HG03175 (cell line): Measurements from ENCODE around the gene ZC3H12A.

Experiments
- ATAC-seq: cut with Tn5 transposase; IDR thresholded peaks from one replicate; pipeline ENCODE4 v1.9.1; 2021; ENCODE audit warnings: mild to moderate bottlenecking, moderate library complexity; ENCODE audit not compliant: unreplicated experiment

The ZC3H12A gene

GRCh38 chr1:37453647-37454046, 20.7 kb upstream of the ZC3H12A start:
- no peak for ATAC-seq

- ATAC-seq, result no peak
Measured at GRCh38 chr1:37455516-37455915, 18.9 kb upstream of the ZC3H12A start.

GRCh38 chr1:37456614-37457013, 17.8 kb upstream of the ZC3H12A start:
- no peak for ATAC-seq

GRCh38 chr1:37458551-37458950, 15.8 kb upstream of the ZC3H12A start:
- ATAC-seq, result no peak

DNA sequence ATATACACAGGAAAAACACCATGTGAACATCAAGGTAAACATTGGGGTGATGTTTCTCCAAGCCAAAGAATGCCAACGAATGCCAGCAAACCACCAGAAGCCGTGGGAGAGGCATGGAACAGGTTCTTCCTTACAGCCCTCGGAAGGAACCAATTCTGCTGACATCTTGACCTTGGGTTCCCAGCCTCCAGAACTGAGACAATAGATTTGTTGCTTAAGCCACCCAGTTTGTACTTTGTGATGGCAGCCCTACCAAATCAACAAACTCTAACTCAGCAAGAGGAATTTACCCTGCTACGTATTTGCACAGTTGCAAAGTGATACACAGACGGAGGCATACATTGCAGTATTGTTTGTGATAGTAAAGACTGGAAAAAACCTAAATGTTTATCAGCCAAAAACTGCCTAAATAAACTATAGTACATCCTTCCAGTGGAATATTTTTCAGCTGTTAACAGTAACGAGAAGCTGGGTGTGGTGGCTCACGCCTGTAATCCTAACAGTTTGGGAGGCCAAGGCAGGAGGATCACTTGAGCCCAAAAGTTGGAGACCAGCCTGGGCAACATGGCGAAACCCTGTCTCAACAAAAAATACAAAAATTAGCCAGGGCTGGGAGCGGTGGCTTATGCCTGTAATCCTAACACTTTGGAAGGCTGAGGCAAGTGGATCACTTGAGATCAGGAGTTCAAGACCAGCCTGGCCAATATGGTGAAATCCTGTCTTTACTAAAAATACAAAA, 12.5 kb upstream of the ZC3H12A start:
- no peak for ATAC-seq

DNA sequence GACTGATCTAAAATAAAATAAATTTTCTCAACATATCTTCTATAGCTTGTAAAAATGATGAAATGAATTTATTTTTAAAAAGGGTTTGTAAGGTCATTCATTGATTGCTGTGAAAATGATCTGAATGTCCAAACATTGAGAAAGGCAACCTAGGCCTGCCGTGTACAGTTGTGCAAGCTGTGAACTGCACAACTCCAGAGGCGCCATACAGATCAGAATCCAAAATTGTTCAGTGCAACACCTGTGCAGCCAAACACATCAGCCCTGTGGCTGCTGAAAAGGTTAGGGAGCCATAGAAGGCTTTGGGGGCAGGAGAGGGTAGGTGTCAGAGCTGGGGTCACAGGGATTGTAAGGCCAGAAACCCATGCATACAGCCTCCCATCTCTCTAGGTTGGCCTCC, 9.9 kb upstream of the ZC3H12A start:
- no peak for ATAC-seq

GRCh38 chr1:37465593-37466517, 8.5 kb upstream of the ZC3H12A start:
- ATAC-seq, result no peak

DNA sequence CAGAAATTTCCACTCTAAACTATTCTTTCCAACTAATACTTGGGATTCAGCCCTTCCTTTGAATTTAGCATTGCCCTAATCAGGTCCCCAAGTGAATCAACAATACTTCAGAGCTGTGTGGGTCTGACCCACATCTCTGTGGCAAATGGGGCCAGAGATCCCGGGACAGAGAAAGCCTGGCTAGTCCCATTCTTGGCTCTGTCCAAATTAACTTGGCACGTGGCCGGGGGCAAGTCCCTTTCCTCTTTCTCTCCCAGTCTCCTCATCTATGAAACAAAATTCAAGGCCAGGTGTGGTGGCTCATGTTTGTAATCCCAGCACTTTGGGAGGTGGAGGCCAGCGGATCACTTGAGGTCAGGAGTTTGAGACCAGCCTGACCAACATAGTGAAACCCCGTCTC, 6.3 kb upstream of the ZC3H12A start:
- no peak for ATAC-seq

DNA sequence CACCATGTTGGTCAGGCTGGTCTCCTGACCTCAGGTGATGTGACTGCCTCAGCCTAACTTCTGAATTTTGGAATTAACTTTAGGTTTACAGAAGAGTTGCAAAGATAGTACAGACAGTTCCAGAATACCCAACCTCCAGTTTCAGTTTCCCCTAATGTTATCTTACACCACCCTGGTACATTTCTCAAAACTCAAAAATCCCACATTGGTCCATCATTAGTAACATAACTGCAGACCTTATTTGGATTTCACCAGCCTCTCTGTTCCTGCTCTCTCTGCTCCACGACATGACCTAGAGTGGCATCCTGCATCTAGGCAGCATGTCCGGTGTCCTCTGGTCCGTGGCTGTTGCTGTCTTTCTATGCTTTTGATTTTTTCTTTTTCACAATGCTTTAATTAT, 5.0 kb upstream of the ZC3H12A start:
- no peak for ATAC-seq

GRCh38 chr1:37471345-37472231, 2.8 kb upstream of the ZC3H12A start:
- ATAC-seq, result no peak

GRCh38 chr1:37472281-37472680, 2.1 kb upstream of the ZC3H12A start:
- no peak for ATAC-seq

GRCh38 chr1:37472994-37473393, 1.4 kb upstream of the ZC3H12A start:
- no peak for ATAC-seq

DNA sequence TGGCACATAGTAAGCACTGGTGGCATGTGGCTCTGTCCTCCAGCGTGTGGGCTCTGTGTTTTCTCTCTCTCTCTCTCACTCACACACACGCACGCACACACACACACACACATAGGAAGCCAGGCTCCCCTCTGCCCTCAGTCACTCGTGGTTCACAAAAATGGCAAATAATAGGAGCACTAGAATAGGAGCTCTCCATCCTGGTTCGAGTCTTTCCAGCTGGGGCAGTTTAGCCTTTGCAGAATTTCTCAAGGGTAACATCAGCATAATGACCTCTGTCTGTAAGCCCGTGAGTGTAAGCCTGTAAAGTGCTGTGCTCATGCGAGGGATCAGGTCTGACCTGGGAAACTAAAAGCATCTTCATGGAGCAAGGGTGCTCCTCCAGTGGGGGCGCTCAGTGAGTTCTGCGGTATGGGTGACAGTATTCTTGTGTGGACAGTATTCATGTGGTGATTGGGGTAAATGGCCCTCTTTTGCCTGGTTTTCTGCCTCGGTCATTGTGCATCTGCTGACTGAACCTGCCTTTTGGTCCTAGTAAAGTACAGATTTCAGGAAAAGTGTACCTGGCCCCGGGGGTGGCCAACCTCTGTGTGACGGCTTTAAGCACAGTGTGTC, 842 bp upstream of the ZC3H12A start:
- ATAC-seq, result peak; percentile 2

GRCh38 chr1:37474697-37475379, 458 bp downstream of the ZC3H12A start:
- no peak for ATAC-seq

GRCh38 chr1:37475380-37476086, 1.2 kb downstream of the ZC3H12A start:
- no peak for ATAC-seq

- ATAC-seq, result no peak
Measured at GRCh38 chr1:37476087-37476452, 1.7 kb downstream of the ZC3H12A start.

GRCh38 chr1:37476460-37477197, 2.2 kb downstream of the ZC3H12A start:
- ATAC-seq, result no peak

- ATAC-seq, result peak; percentile 31
Measured at GRCh38 chr1:37477198-37477931, 3.0 kb downstream of the ZC3H12A start.
